NB4 (cell line): Measurements from ENCODE around the gene FARP1.

Source experiments
- CTCF ChIP-seq: IDR thresholded peaks from one replicate; pipeline ENCODE4 v1.5.1; 2012; ENCODE audit warnings: low read depth, low read length
- MAX ChIP-seq: IDR thresholded peaks from 2 replicates; pipeline ENCODE4 v1.6.1; 2011; ENCODE audit warnings: low read depth, low read length
- POLR2A ChIP-seq: IDR thresholded peaks from 2 replicates; pipeline ENCODE4 v1.6.1; 2011; ENCODE audit warnings: mild to moderate bottlenecking; ENCODE audit not compliant: insufficient read length; ENCODE audit errors: extremely low read depth

GRCh38 chr13:98438246-98439125 lies 295.6 kb downstream of the FARP1 start:
- TF ChIP-seq CTCF = no peak
- TF ChIP-seq POLR2A = no peak
- TF ChIP-seq MAX = no peak
